AG09309 (cell line): ENCODE measurements around the gene DYNLT5.

Experiments
- DNase-seq: peaks from one replicate; pipeline ENCODE4 v3.0.0-alpha.2; 2010; ENCODE audit warnings: low read depth
- H3K4me3 ChIP-seq: 2 replicates; pipeline ENCODE4 v1.5.1; 2011; ENCODE audit warnings: mild to moderate bottlenecking, low read depth, low read length, moderate library complexity; ENCODE audit not compliant: control insufficient read depth
- CTCF ChIP-seq: IDR thresholded peaks from 2 replicates; pipeline ENCODE4 v1.5.1; 2011; ENCODE audit warnings: mild to moderate bottlenecking, low read depth, low read length, inconsistent platforms; ENCODE audit not compliant: insufficient read depth, control insufficient read depth; ENCODE audit errors: missing control alignments

DYNLT5 gene

GRCh38 chr1:66750577-66750976 is 1.7 kb upstream of the DYNLT5 start:
- H3K4me3 ChIP-seq = no peak overlapping the region
- DNase-seq = no peak

GRCh38 chr1:66751160-66751559 is 1.1 kb upstream of the DYNLT5 start:
- H3K4me3 ChIP-seq = no peak overlapping the region
- no peak for DNase-seq
- TF ChIP-seq CTCF = no peak

More at GRCh38 chr1:66750577-66750976, 1.7 kb upstream of the DYNLT5 start:
- no peak for TF ChIP-seq CTCF

- no peak for DNase-seq
- peak overlapping the region; percentile 53 for H3K4me3 ChIP-seq
- TF ChIP-seq CTCF = no peak
These were observed 562 bp downstream of the DYNLT5 start for GRCh38 chr1:66752671-66753371.

GRCh38 chr1:66757722-66758240 is 5.5 kb downstream of the DYNLT5 start:
- no peak for DNase-seq
- TF ChIP-seq CTCF = no peak
- H3K4me3 ChIP-seq = no peak overlapping the region

- no peak for DNase-seq
- no peak for TF ChIP-seq CTCF
- no peak overlapping the region for H3K4me3 ChIP-seq
These were observed 6.0 kb downstream of the DYNLT5 start for GRCh38 chr1:66758241-66758755.

- H3K4me3 ChIP-seq = no peak overlapping the region
- no peak for TF ChIP-seq CTCF
- no peak for DNase-seq
These were observed 8.2 kb downstream of the DYNLT5 start for GRCh38 chr1:66760506-66760905.

- DNase-seq = peak; percentile 51
- peak; percentile 31 for TF ChIP-seq CTCF
- no peak overlapping the region for H3K4me3 ChIP-seq
These were observed 9.0 kb downstream of the DYNLT5 start for GRCh38 chr1:66761221-66761620.
